Kidney epithelial cell (primary cell): ENCODE results near the gene BHMT. TPM values are rescaled to one million over a fixed set of nuclear protein-coding genes. Genes with fewer than 3 reads are reported as not detected.
"Not testable (repeated sequence)": the region's sequence is repeated elsewhere in the genome, so short reads cannot be mapped to it uniquely, and the experiment has no call there.

Experiments
- DNase-seq: peaks from one replicate; pipeline ENCODE4 v3.0.0-alpha.2; 2010; ENCODE audit warnings: low read depth
- H3K27me3 ChIP-seq: 2 replicates; pipeline ENCODE4 v1.6.0; 2011; ENCODE audit warnings: low read length; ENCODE audit not compliant: control insufficient read depth, insufficient read depth
- H3K36me3 ChIP-seq: 2 replicates; pipeline ENCODE4 v1.5.1; 2011; ENCODE audit warnings: low read length; ENCODE audit not compliant: control insufficient read depth, insufficient read depth
- H3K4me3 ChIP-seq: 2 replicates; pipeline ENCODE4 v1.5.1; 2011; ENCODE audit warnings: low read depth, mild to moderate bottlenecking, control low read depth, low read length
- CTCF ChIP-seq: IDR thresholded peaks from 2 replicates; pipeline ENCODE4 v1.5.1; 2011; ENCODE audit warnings: mild to moderate bottlenecking, moderate library complexity, low read length, control low read depth, inconsistent platforms; ENCODE audit not compliant: insufficient read depth, poor library complexity, severe bottlenecking
- total RNA-seq: library from RNA; depleted of rRNA; stranded (reverse); fragments of >200 nt; gene quantifications from 2 replicates; pipeline ENCODE4 v1.2.3, GENCODE V29; 2015

BHMT gene
- total RNA-seq, 1 donor from 2014 or later = 0.88 TPM

- TF ChIP-seq CTCF = no peak
- Histone ChIP-seq H3K4me3 (no peak overlapping the region), H3K27me3 (no peaks in the 10 kb centered on the region), H3K36me3 (no peaks in the 10 kb centered on the region)
- no peak for DNase-seq
These were observed 59.1 kb downstream of the BHMT start for GRCh38 chr5:79170661-79171060.

- no peaks in the 10 kb centered on the region for H3K36me3 ChIP-seq
- no peak for DNase-seq
- H3K4me3 ChIP-seq = no peak overlapping the region
- TF ChIP-seq CTCF = no peak
- no peaks in the 10 kb centered on the region for H3K27me3 ChIP-seq
These were observed 60.1 kb downstream of the BHMT start for GRCh38 chr5:79171635-79172245.

- Histone ChIP-seq H3K36me3 (no peaks in the 10 kb centered on the region), H3K4me3 (no peak overlapping the region), H3K27me3 (no peaks in the 10 kb centered on the region)
- no peak for TF ChIP-seq CTCF
- DNase-seq = no peak
These were observed 60.7 kb downstream of the BHMT start for GRCh38 chr5:79172269-79172668.

- TF ChIP-seq CTCF = no peak
- H3K4me3 ChIP-seq = no peak overlapping the region
- no peak for DNase-seq
- H3K36me3 ChIP-seq = no peaks in the 10 kb centered on the region
- H3K27me3 ChIP-seq = no peaks in the 10 kb centered on the region
These were observed 62.0 kb downstream of the BHMT start for GRCh38 chr5:79173626-79174025.

- not testable (repeated sequence) for H3K27me3 ChIP-seq, H3K36me3 ChIP-seq, DNase-seq, H3K4me3 ChIP-seq
These were observed 68.8 kb downstream of the BHMT start for GRCh38 chr5:79180449-79180848.

GRCh38 chr5:79181419-79182022, 69.9 kb downstream of the BHMT start:
- H3K36me3 ChIP-seq = no peaks in the 10 kb centered on the region
- no peak for TF ChIP-seq CTCF
- H3K4me3 ChIP-seq = no peak overlapping the region
- no peaks in the 10 kb centered on the region for H3K27me3 ChIP-seq
- DNase-seq = no peak

Other genes starting within 250 kb of the BHMT start
- gene ARSB, start 126.5 kb upstream of the BHMT start, total RNA-seq = 17.2 and 17.5 TPM in 2 replicates
- gene DMGDH, start 42.1 kb upstream of the BHMT start, total RNA-seq = 2.9 and 4.2 TPM in 2 replicates
- 3.7 and 4.2 TPM in 2 replicates for gene BHMT2, start 42.0 kb upstream of the BHMT start, total RNA-seq
- gene JMY, start 124.3 kb downstream of the BHMT start, total RNA-seq = 12.5 and 13.0 TPM in 2 replicates